HEK293 (cell line): Measurements from ENCODE around the gene LMAN1L.

Source experiments
- PRDM2 ChIP-seq: fragments of 450-650 bp; formaldehyde crosslinking; IDR thresholded peaks from 2 replicates; pipeline ENCODE4 v1.5.1; 2016; ENCODE audit warnings: missing biosample characterization, missing genetic modification characterization, borderline replicate concordance
- RBAK ChIP-seq: fragments of 450-650 bp; formaldehyde crosslinking; IDR thresholded peaks from 2 replicates; pipeline ENCODE4 v1.5.1; 2016; ENCODE audit warnings: missing biosample characterization, missing genetic modification characterization
- REPIN1 ChIP-seq: fragments of 450-650 bp; formaldehyde crosslinking; IDR thresholded peaks from 2 replicates; pipeline ENCODE4 v1.5.1; 2017; ENCODE audit warnings: missing biosample characterization, missing genetic modification characterization, low read depth
- YY2 ChIP-seq: fragments of 450-650 bp; formaldehyde crosslinking; IDR thresholded peaks from 2 replicates; pipeline ENCODE4 v1.5.1; 2016; ENCODE audit warnings: missing biosample characterization, missing genetic modification characterization
- ZNF114 ChIP-seq: fragments of 450-650 bp; formaldehyde crosslinking; IDR thresholded peaks from 2 replicates; pipeline ENCODE4 v1.5.0; 2017; ENCODE audit warnings: missing biosample characterization, missing genetic modification characterization
- ZNF138 ChIP-seq: fragments of 450-650 bp; formaldehyde crosslinking; IDR thresholded peaks from 2 replicates; pipeline ENCODE4 v1.5.1; 2016; ENCODE audit warnings: missing biosample characterization, missing genetic modification characterization, borderline replicate concordance
- ZNF146 ChIP-seq: fragments of 450-650 bp; formaldehyde crosslinking; IDR thresholded peaks from 2 replicates; pipeline ENCODE4 v1.5.1; 2016; ENCODE audit warnings: missing biosample characterization, missing genetic modification characterization
- ZNF155 ChIP-seq: fragments of 450-650 bp; formaldehyde crosslinking; IDR thresholded peaks from 2 replicates; pipeline ENCODE4 v1.5.1; 2016; ENCODE audit warnings: missing biosample characterization, missing genetic modification characterization
- ZNF175 ChIP-seq: fragments of 450-650 bp; formaldehyde crosslinking; IDR thresholded peaks from 2 replicates; pipeline ENCODE4 v1.5.1; 2016; ENCODE audit warnings: missing biosample characterization, missing genetic modification characterization
- ZNF19 ChIP-seq: fragments of 450-650 bp; formaldehyde crosslinking; IDR thresholded peaks from 2 replicates; pipeline ENCODE4; 2016; ENCODE audit warnings: missing biosample characterization, missing genetic modification characterization, low read depth
- ZNF2 ChIP-seq: fragments of 450-650 bp; formaldehyde crosslinking; IDR thresholded peaks from 2 replicates; pipeline ENCODE4 v1.5.1; 2016; ENCODE audit warnings: missing biosample characterization, missing genetic modification characterization
- ZNF211 ChIP-seq: fragments of 450-650 bp; formaldehyde crosslinking; IDR thresholded peaks from 2 replicates; pipeline ENCODE4 v1.5.1; 2016; ENCODE audit warnings: low read depth, missing biosample characterization, missing genetic modification characterization
- ZNF223 ChIP-seq: fragments of 450-650 bp; formaldehyde crosslinking; IDR thresholded peaks from 2 replicates; pipeline ENCODE4 v1.5.1; 2016; ENCODE audit warnings: missing biosample characterization, missing genetic modification characterization
- ZNF239 ChIP-seq: fragments of 450-650 bp; formaldehyde crosslinking; IDR thresholded peaks from 2 replicates; pipeline ENCODE4 v1.5.1; 2016; ENCODE audit warnings: missing biosample characterization, missing genetic modification characterization
- ZNF274 ChIP-seq, 2 experiments: fragments of 200-500 bp in 1 of 2; fragments of 450-650 bp in 1 of 2; sonication (Bioruptor generic) in 1 of 2; formaldehyde crosslinking in 1 of 2; IDR thresholded peaks; 2 replicates each; pipeline versions ENCODE4 v1.5.1 to v1.6.1; 2014 to 2016; ENCODE audit warnings: borderline replicate concordance in 1 of 2, inconsistent platforms in 1 of 2, low read length in 1 of 2, missing biosample characterization in 1 of 2, missing genetic modification characterization in 1 of 2
- ZNF514 ChIP-seq: fragments of 450-650 bp; formaldehyde crosslinking; IDR thresholded peaks from 2 replicates; pipeline ENCODE4 v1.5.1; 2016; ENCODE audit warnings: missing biosample characterization, missing genetic modification characterization
- ZNF529 ChIP-seq: fragments of 450-650 bp; formaldehyde crosslinking; IDR thresholded peaks from 2 replicates; pipeline ENCODE4 v1.5.1; 2017; ENCODE audit warnings: missing genetic modification characterization, missing biosample characterization; ENCODE audit not compliant: insufficient replicate concordance
- ZNF549 ChIP-seq: fragments of 450-650 bp; IDR thresholded peaks from 2 replicates; pipeline ENCODE4 v1.5.1; 2018; ENCODE audit warnings: missing biosample characterization, missing genetic modification characterization, mild to moderate bottlenecking, inconsistent platforms, moderate library complexity
- ZNF555 ChIP-seq: fragments of 450-650 bp; formaldehyde crosslinking; conservative IDR thresholded peaks from 2 replicates; pipeline ENCODE4 v1.5.1; 2017; ENCODE audit warnings: missing biosample characterization, mild to moderate bottlenecking, missing genetic modification characterization, inconsistent platforms
- ZNF624 ChIP-seq: fragments of 450-650 bp; formaldehyde crosslinking; IDR thresholded peaks from 2 replicates; pipeline ENCODE4 v1.5.1; 2017; ENCODE audit warnings: missing biosample characterization, missing genetic modification characterization
- ZNF768 ChIP-seq: fragments of 450-650 bp; formaldehyde crosslinking; IDR thresholded peaks from 2 replicates; pipeline ENCODE4 v1.5.1; 2018; ENCODE audit warnings: missing biosample characterization, mild to moderate bottlenecking, missing genetic modification characterization
- ZNF776 ChIP-seq: fragments of 450-650 bp; formaldehyde crosslinking; IDR thresholded peaks from 2 replicates; pipeline ENCODE4 v1.5.0; 2017; ENCODE audit warnings: missing biosample characterization, missing genetic modification characterization, borderline replicate concordance

LMAN1L gene

GRCh38 chr15:74873756-74874424 is 61.3 kb downstream of the LMAN1L start (continued):
- TF ChIP-seq PRDM2 (tag by site-specific recombination) (no peak), ZNF211 (tag by site-specific recombination) (no peak), RBAK (tag by site-specific recombination) (no peak), ZNF555 (tag by site-specific recombination) (no peak), ZNF175 (tag by site-specific recombination) (no peak), ZNF155 (tag by site-specific recombination) (no peak), YY2 (tag by site-specific recombination) (no peak), REPIN1 (tag by site-specific recombination) (no peak), ZNF549 (tag by site-specific recombination) (no peak), ZNF274 (IDR thresholded peaks at IDR 0.05; ENCODE audit: low read length) (no peak), ZNF274 (tag by site-specific recombination; IDR thresholded peaks at IDR 0.05; ENCODE audit: borderline replicate concordance) (no peak), ZNF223 (tag by site-specific recombination) (no peak), ZNF19 (tag by site-specific recombination) (no peak), ZNF138 (tag by site-specific recombination) (no peak), ZNF529 (no peak), ZNF239 (tag by site-specific recombination) (no peak), ZNF768 (tag by site-specific recombination) (no peak; the same call in 1 of the 2 replicates), ZNF146 (no peak), ZNF2 (tag by site-specific recombination) (peak; percentile 27; the same call in 1 of the 2 replicates), ZNF624 (tag by site-specific recombination) (no peak), ZNF114 (tag by site-specific recombination) (no peak), ZNF776 (tag by site-specific recombination) (no peak), ZNF514 (tag by site-specific recombination) (no peak)
